Astrocyte (in vitro differentiated cells and primary cell): ENCODE results near the gene CASKIN1.

ENCODE experiments used
- EZH2 ChIP-seq: IDR thresholded peaks from 2 replicates; pipeline ENCODE4 v1.6.1; 2012; ENCODE audit warnings: mild to moderate bottlenecking, low read length, inconsistent platforms; ENCODE audit not compliant: insufficient read depth
- TF ChIP-seq, protein P1 (sequence below): IDR thresholded peaks from 2 replicates; pipeline ENCODE4 v1.5.1; 2011; ENCODE audit warnings: low read depth, mild to moderate bottlenecking, inconsistent platforms, low read length, moderate library complexity; ENCODE audit not compliant: insufficient read depth

DNA sequence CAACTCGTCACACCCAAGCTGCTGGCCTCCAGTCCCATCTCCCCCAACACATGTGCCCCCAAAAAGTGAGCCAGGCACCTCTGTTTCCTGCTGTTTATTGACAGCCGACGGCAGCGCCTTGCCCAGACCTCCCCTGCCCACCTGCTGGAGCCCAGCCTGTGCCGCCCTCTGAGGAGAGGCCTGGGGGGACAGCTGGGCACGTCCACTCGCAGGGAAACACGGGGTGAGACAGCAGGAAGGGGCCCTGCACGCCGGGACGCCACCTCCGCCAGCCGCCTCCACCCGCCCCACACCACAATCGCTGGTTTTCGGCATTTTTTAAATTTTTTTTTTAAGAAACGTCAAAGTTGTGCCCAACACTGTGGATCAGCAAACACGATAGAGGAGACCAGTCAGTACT lies 19.3 kb downstream of the CASKIN1 start:
- no peak for TF ChIP-seq EZH2
- TF ChIP-seq, protein P1, sequence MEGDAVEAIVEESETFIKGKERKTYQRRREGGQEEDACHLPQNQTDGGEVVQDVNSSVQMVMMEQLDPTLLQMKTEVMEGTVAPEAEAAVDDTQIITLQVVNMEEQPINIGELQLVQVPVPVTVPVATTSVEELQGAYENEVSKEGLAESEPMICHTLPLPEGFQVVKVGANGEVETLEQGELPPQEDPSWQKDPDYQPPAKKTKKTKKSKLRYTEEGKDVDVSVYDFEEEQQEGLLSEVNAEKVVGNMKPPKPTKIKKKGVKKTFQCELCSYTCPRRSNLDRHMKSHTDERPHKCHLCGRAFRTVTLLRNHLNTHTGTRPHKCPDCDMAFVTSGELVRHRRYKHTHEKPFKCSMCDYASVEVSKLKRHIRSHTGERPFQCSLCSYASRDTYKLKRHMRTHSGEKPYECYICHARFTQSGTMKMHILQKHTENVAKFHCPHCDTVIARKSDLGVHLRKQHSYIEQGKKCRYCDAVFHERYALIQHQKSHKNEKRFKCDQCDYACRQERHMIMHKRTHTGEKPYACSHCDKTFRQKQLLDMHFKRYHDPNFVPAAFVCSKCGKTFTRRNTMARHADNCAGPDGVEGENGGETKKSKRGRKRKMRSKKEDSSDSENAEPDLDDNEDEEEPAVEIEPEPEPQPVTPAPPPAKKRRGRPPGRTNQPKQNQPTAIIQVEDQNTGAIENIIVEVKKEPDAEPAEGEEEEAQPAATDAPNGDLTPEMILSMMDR: no peak
